Endothelial cell of umbilical vein (primary cell): ENCODE data around the gene SHISA9. TPM values are rescaled to one million over a fixed set of nuclear protein-coding genes. Genes with fewer than 3 reads are reported as not detected.

Experiments
- BruUV-seq: library from RNA; stranded (reverse); fragments of 400-500 nt; replicated peaks from 2 replicates; lab custom pipeline; 2021; lab: Mats Ljungman, UMichigan
- CTCF ChIA-PET: fragments of 300-600, 350-600 bp; sonication (Branson Sonifier 250); formaldehyde crosslinking; loops from one replicate; lab custom pipeline; 2021; ENCODE audit warnings: antibody characterized with exemption, inconsistent platforms; lab: Charles Lee
- POLR2A ChIA-PET: fragments of 300-600, 350-600 bp; sonication (Branson Sonifier 250); formaldehyde crosslinking; loops from one replicate; lab custom pipeline; 2021; ENCODE audit warnings: antibody characterized with exemption, inconsistent platforms; lab: Charles Lee
- DNase-seq: peaks from one replicate; pipeline ENCODE4 v3.0.0-alpha.2; 2011; ENCODE audit warnings: low read depth, low spot score
- FAIRE-seq: peaks from 2 replicates; lab custom pipeline; 2011; peaks lifted over from hg19 to GRCh38; lab: Jason Lieb, UNC
- H2AFZ ChIP-seq: 2 replicates; pipeline ENCODE4 v1.6.0; 2012; ENCODE audit warnings: low read depth, low read length, control low read depth, inconsistent platforms
- H3K27ac ChIP-seq: 2 replicates; pipeline ENCODE4 v1.5.1; 2011; ENCODE audit warnings: low read depth, mild to moderate bottlenecking, control low read depth, low read length, moderate library complexity; ENCODE audit not compliant: insufficient read depth
- H3K27me3 ChIP-seq, 2 experiments: 2 replicates each; pipeline versions ENCODE4 v1.6.0 to v1.6.1; 2011; ENCODE audit warnings: low read length in 2 of 2, mixed read lengths in 1 of 2; ENCODE audit not compliant: control insufficient read depth in 2 of 2, insufficient read depth in 2 of 2
- H3K36me3 ChIP-seq, 2 experiments: 2 replicates in 1 of 2; 3 replicates in 1 of 2; pipeline ENCODE4 v1.5.1; 2011; ENCODE audit warnings: low read length in 2 of 2, mild to moderate bottlenecking in 1 of 2, moderate library complexity in 1 of 2; ENCODE audit not compliant: control insufficient read depth in 2 of 2, insufficient read depth in 2 of 2; ENCODE audit errors: extremely low read depth in 1 of 2
- H3K4me1 ChIP-seq: 3 replicates; pipeline ENCODE4 v1.5.1; 2011; ENCODE audit warnings: mild to moderate bottlenecking, low read length; ENCODE audit not compliant: control insufficient read depth, insufficient read depth; ENCODE audit errors: extremely low read depth
- H3K4me2 ChIP-seq: 2 replicates; pipeline ENCODE4 v1.6.1; 2011; ENCODE audit warnings: low read length, control low read depth, mixed read lengths; ENCODE audit not compliant: insufficient read depth
- H3K4me3 ChIP-seq, 3 experiments: fragments of 200-600 bp in 1 of 3; sonication (generic), shearing (Covaris generic) in 1 of 3; replicated peaks in 1 of 3; 2 replicates each; pipeline ENCODE4 v1.5.1; 2011 to 2016; ENCODE audit warnings: control low read depth in 3 of 3, low read length in 3 of 3, mild to moderate bottlenecking in 2 of 3, inconsistent platforms in 1 of 3, low read depth in 1 of 3, moderate library complexity in 1 of 3; ENCODE audit not compliant: insufficient read depth in 1 of 3
- H3K79me2 ChIP-seq: 2 replicates; pipeline ENCODE4 v1.6.0; 2012; ENCODE audit warnings: low read length, inconsistent platforms; ENCODE audit not compliant: control insufficient read depth, insufficient read depth
- H3K9ac ChIP-seq: replicated peaks from 2 replicates; pipeline ENCODE3; 2011; ENCODE audit warnings: low read length, control low read depth; ENCODE audit not compliant: insufficient read depth; ENCODE audit errors: extremely low read depth
- H3K9me1 ChIP-seq: replicated peaks from 3 replicates; pipeline ENCODE4 v1.6.0; 2011; ENCODE audit warnings: mild to moderate bottlenecking, low read length; ENCODE audit not compliant: control insufficient read depth, insufficient read depth; ENCODE audit errors: extremely low read depth
- H3K9me3 ChIP-seq: replicated peaks from 2 replicates; pipeline ENCODE4 v1.5.1; 2012; ENCODE audit warnings: low read length, inconsistent platforms; ENCODE audit not compliant: control insufficient read depth, insufficient read depth
- H4K20me1 ChIP-seq: replicated peaks from 2 replicates; pipeline ENCODE3; 2011; ENCODE audit warnings: mild to moderate bottlenecking, low read length; ENCODE audit not compliant: control insufficient read depth, insufficient read depth; ENCODE audit errors: extremely low read depth
- EZH2 ChIP-seq: IDR thresholded peaks from 2 replicates; pipeline ENCODE4 v1.6.1; 2012; ENCODE audit warnings: borderline replicate concordance, low read depth, mild to moderate bottlenecking, moderate library complexity, low read length, inconsistent platforms; ENCODE audit not compliant: severe bottlenecking
- FOS ChIP-seq: IDR thresholded peaks from 2 replicates; pipeline ENCODE4 v1.6.1; 2011; ENCODE audit warnings: mild to moderate bottlenecking, low read length, moderate library complexity, borderline replicate concordance; ENCODE audit not compliant: insufficient read depth
- GATA2 ChIP-seq: IDR thresholded peaks from 2 replicates; pipeline ENCODE4 v1.7.0; 2011; ENCODE audit warnings: low read depth, mild to moderate bottlenecking, moderate library complexity, mixed read lengths, low read length; ENCODE audit not compliant: insufficient read length, insufficient read depth
- JUN ChIP-seq: IDR thresholded peaks from 2 replicates; pipeline ENCODE4 v1.6.1; 2011; ENCODE audit warnings: borderline replicate concordance, low read depth; ENCODE audit not compliant: insufficient read length, insufficient read depth
- MYC ChIP-seq: IDR thresholded peaks from one replicate; pipeline ENCODE4 v1.6.1; 2011; ENCODE audit warnings: mild to moderate bottlenecking, low read depth, low read length
- POLR2A ChIP-seq: IDR thresholded peaks from 2 replicates; pipeline ENCODE4 v1.6.1; 2012; ENCODE audit warnings: low read depth, mild to moderate bottlenecking, control low read depth, low read length
- POLR2AphosphoS5 ChIP-seq: IDR thresholded peaks from 2 replicates; pipeline ENCODE4 v1.6.1; 2012; ENCODE audit warnings: low read depth, mild to moderate bottlenecking, control low read depth, low read length, moderate library complexity; ENCODE audit not compliant: insufficient read depth
- dilution Hi-C: fragments of 300-500 bp; cut with MboI; formaldehyde crosslinking; loops from one replicate; pipeline ENCODE4 v1.15.0; 2019; ENCODE audit warnings: low sequenced_read_pairs; ENCODE audit not compliant: extremely low pct_ligation_motif_present
- intact Hi-C: fragments of 100-400 bp; cut with micrococcal nuclease; formaldehyde crosslinking; loops from one replicate; pipeline ENCODE4 v1.10.0; 2022
- polyA plus RNA-seq, 4 experiments: library from polyadenylated mRNA; depleted of rRNA in 3 of 4; stranded (reverse) in 3 of 4; unstranded in 1 of 4; fragments of >200 nt; gene quantifications; 2 replicates each; pipeline versions ENCODE4 v1.2.1 to v1.2.3, GENCODE V29; 2011 to 2012; ENCODE audit warnings: missing spikeins in 1 of 4
- total RNA-seq: library from RNA; stranded (reverse); gene quantifications from 2 replicates; pipeline ENCODE4 v1.2.3, GENCODE V29; 2021
- TF ChIP-seq, protein P1 (sequence below): IDR thresholded peaks from 2 replicates; pipeline ENCODE4 v1.6.1; 2011; ENCODE audit not compliant: insufficient read depth, insufficient read length
- TF ChIP-seq, protein P2 (sequence below), 2 donors: IDR thresholded peaks; 1 replicate in 1 of 2; 2 replicates in 1 of 2; pipeline ENCODE4 v1.5.1; 2011; ENCODE audit warnings: low read length in 2 of 2, mild to moderate bottlenecking in 2 of 2, moderate library complexity in 2 of 2, control low read depth in 1 of 2, inconsistent platforms in 1 of 2, low read depth in 1 of 2; ENCODE audit not compliant: insufficient read depth in 1 of 2; ENCODE audit errors: extremely low read depth in 1 of 2

The SHISA9 gene
- total and polyA plus RNA-seq, 2 donors (not counting 3 experiments of a cell fraction or from before 2014, with no cell fraction given): not detected

DNA sequence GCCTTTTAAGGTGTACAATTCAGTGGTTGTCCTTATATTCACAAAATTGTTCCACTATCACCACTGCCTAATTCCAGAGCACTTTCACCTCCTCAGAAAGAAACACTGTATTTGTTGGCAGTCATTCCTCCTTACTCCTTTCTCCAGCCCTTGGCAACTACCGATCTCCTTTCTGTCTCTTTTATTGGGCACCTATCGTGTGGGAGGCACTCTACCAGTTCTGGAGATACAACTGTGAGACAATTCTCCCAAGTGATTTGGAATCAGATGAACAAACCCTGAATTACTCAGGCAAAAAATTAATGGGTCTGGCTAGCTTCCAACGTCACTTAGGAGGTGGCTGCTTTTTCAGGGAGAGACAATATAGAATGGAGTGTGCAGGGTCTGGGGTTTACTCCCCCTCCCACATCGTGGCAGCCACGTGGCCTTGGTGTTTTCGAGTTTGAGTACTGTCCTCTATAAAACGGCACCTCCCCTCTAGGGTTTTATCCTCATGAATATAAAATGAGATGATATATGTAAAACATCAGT is 63.9 kb downstream of the SHISA9 start:
- Histone ChIP-seq H4K20me1 (no peaks in the 10 kb centered on the region), H3K4me3 (no peak overlapping the region), H2AFZ (no peak overlapping the region), H3K4me1 (no peaks in the 10 kb centered on the region), H3K4me2 (no peak overlapping the region), H3K9me3 (peaks cover 6% of the 10 kb centered on the region), H3K27me3 (no peaks in the 10 kb centered on the region), H3K9ac (no peak overlapping the region), H3K27ac (no peak overlapping the region), H3K79me2 (no peaks in the 10 kb centered on the region), H3K36me3 (no peaks in the 10 kb centered on the region), H3K9me1 (no peaks in the 10 kb centered on the region)
- dilution Hi-C loops (no loop called here), intact Hi-C loops (no loop called here)
- BruUV-seq: no TSS peak
- TF ChIP-seq POLR2A: no peak
- no peak for TF ChIP-seq FOS
- TF ChIP-seq, protein P1, sequence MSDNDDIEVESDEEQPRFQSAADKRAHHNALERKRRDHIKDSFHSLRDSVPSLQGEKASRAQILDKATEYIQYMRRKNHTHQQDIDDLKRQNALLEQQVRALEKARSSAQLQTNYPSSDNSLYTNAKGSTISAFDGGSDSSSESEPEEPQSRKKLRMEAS: no peak
- TF ChIP-seq EZH2: no peak
- FAIRE-seq (no peak), DNase-seq (no peak)
- ChIA-PET CTCF (no interaction called here), POLR2A (no interaction called here)

DNA sequence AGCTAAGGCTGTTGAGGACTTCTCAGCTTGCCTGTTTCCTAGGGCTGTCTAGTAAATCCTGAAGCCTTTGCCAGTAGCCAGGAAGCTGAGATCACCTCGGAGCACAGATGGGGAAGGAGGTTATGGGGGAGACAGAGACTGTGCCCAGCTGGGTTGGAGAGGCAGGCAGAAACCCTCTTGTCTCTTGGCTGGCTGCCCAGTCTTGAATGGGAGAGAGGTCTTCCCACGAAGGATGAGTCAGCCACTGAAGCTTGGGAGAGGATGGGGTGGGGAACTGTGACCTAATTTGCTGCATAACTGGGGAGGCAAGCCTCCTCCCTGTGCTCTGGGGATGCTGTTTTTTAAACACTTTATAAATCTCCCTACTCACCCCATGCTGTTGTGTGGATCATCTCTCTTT is 69.8 kb downstream of the SHISA9 start:
- H3K79me2 ChIP-seq: no peaks in the 10 kb centered on the region

More for the DNA sequence above, 69.8 kb downstream of the SHISA9 start:
- Histone ChIP-seq H3K4me3 (no peak overlapping the region), H3K9ac (no peak overlapping the region), H3K4me1 (no peaks in the 10 kb centered on the region), H3K4me2 (no peak overlapping the region), H3K27me3 (no peaks in the 10 kb centered on the region), H3K9me1 (no peaks in the 10 kb centered on the region), H3K9me3 (no peaks in the 10 kb centered on the region), H3K27ac (no peak overlapping the region), H4K20me1 (no peaks in the 10 kb centered on the region), H3K36me3 (no peaks in the 10 kb centered on the region), H2AFZ (no peak overlapping the region)
- no peak for TF ChIP-seq POLR2AphosphoS5
- no peak for TF ChIP-seq FOS
- TF ChIP-seq EZH2: no peak
- TF ChIP-seq POLR2A: no peak
- TF ChIP-seq, protein P2, sequence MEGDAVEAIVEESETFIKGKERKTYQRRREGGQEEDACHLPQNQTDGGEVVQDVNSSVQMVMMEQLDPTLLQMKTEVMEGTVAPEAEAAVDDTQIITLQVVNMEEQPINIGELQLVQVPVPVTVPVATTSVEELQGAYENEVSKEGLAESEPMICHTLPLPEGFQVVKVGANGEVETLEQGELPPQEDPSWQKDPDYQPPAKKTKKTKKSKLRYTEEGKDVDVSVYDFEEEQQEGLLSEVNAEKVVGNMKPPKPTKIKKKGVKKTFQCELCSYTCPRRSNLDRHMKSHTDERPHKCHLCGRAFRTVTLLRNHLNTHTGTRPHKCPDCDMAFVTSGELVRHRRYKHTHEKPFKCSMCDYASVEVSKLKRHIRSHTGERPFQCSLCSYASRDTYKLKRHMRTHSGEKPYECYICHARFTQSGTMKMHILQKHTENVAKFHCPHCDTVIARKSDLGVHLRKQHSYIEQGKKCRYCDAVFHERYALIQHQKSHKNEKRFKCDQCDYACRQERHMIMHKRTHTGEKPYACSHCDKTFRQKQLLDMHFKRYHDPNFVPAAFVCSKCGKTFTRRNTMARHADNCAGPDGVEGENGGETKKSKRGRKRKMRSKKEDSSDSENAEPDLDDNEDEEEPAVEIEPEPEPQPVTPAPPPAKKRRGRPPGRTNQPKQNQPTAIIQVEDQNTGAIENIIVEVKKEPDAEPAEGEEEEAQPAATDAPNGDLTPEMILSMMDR (IDR thresholded peaks at IDR 0.05; ENCODE audit: extremely low read depth in 1 of 2, insufficient read depth in 1 of 2, low read depth in 1 of 2, low read length in 2 of 2): no peak
- no peak for TF ChIP-seq GATA2
- no peak for TF ChIP-seq JUN
- TF ChIP-seq, protein P1: no peak
- TF ChIP-seq MYC: no peak
- intact Hi-C loops (no loop called here), dilution Hi-C loops (no loop called here)
- FAIRE-seq (no peak), DNase-seq (no peak)
- ChIA-PET CTCF (no interaction called here), POLR2A (no interaction called here)
- no TSS peak for BruUV-seq
